B cell (primary cell): Measurements from ENCODE around the gene PARVB.

Source experiments
- EZH2 ChIP-seq: IDR thresholded peaks from 2 replicates; pipeline ENCODE4 v1.6.1; 2012; ENCODE audit warnings: borderline replicate concordance, low read depth, mild to moderate bottlenecking, moderate library complexity, low read length; ENCODE audit not compliant: insufficient read depth, poor library complexity, severe bottlenecking
- TF ChIP-seq, protein P1 (sequence below): fragments of 200-600 bp; IDR thresholded peaks from one replicate; pipeline ENCODE4 v1.8.0; 2022; ENCODE audit warnings: antibody characterized with exemption, mild to moderate bottlenecking

DNA sequence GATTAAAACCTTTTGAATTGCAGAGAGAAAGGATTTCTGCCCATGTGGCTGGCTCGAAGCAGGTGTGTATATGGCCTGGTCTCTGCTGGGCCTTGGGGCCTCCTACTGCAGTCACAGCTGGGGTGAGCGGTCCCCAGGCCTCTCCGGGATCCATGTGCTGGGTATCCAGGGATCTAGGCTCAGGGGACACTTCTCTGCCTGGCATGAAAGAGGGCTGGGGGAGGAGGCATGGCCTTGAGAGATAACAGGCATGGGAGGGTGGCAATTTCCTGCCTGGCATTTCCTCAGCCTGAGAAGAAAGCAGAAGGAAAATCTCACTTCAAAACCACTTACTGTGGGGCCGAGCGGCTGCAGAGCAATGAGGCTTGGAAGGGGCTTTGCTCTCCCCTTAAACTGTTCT, 136.3 kb downstream of the PARVB start:
- TF ChIP-seq, protein P1, sequence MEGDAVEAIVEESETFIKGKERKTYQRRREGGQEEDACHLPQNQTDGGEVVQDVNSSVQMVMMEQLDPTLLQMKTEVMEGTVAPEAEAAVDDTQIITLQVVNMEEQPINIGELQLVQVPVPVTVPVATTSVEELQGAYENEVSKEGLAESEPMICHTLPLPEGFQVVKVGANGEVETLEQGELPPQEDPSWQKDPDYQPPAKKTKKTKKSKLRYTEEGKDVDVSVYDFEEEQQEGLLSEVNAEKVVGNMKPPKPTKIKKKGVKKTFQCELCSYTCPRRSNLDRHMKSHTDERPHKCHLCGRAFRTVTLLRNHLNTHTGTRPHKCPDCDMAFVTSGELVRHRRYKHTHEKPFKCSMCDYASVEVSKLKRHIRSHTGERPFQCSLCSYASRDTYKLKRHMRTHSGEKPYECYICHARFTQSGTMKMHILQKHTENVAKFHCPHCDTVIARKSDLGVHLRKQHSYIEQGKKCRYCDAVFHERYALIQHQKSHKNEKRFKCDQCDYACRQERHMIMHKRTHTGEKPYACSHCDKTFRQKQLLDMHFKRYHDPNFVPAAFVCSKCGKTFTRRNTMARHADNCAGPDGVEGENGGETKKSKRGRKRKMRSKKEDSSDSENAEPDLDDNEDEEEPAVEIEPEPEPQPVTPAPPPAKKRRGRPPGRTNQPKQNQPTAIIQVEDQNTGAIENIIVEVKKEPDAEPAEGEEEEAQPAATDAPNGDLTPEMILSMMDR, result no peak
- no peak for TF ChIP-seq EZH2
